Activated effector memory CD4-positive, alpha-beta T cell treated with Interleukin-2 at 50 U/mL for 16 hours (primary cell): ENCODE results near the gene PCDH9.

Experiments used
- DNase-seq: peaks from one replicate; pipeline ENCODE4 v3.0.0-alpha.2; 2020

PCDH9 gene

GRCh38 chr13:66354879-66355751 is 875.0 kb downstream of the PCDH9 start:
- DNase-seq: no peak

- DNase-seq: no peak
These were observed 876.5 kb downstream of the PCDH9 start for GRCh38 chr13:66353664-66354063.

- DNase-seq: no peak
These were observed 880.2 kb downstream of the PCDH9 start for GRCh38 chr13:66349966-66350365.

GRCh38 chr13:66348745-66349690 is 881.1 kb downstream of the PCDH9 start:
- no peak for DNase-seq

- no peak for DNase-seq
These were observed 882.5 kb downstream of the PCDH9 start for GRCh38 chr13:66347486-66348117.

- DNase-seq: no peak
These were observed 884.2 kb downstream of the PCDH9 start for GRCh38 chr13:66345971-66346370.

GRCh38 chr13:66345518-66345810 is 884.7 kb downstream of the PCDH9 start:
- DNase-seq: no peak

- DNase-seq: no peak
These were observed 885.2 kb downstream of the PCDH9 start for GRCh38 chr13:66344805-66345517.

GRCh38 chr13:66343224-66343828 is 886.8 kb downstream of the PCDH9 start:
- no peak for DNase-seq

GRCh38 chr13:66341635-66342377 is 888.3 kb downstream of the PCDH9 start:
- no peak for DNase-seq

GRCh38 chr13:66339214-66339613 is 890.9 kb downstream of the PCDH9 start:
- DNase-seq: no peak

- DNase-seq: no peak
These were observed 891.6 kb downstream of the PCDH9 start for GRCh38 chr13:66338542-66338941.

GRCh38 chr13:66335626-66336025 is 894.5 kb downstream of the PCDH9 start:
- DNase-seq: no peak

- DNase-seq: no peak
These were observed 900.1 kb downstream of the PCDH9 start for GRCh38 chr13:66329988-66330451.

GRCh38 chr13:66328476-66328875 is 901.7 kb downstream of the PCDH9 start:
- no peak for DNase-seq

GRCh38 chr13:66323745-66324347 is 906.3 kb downstream of the PCDH9 start:
- no peak for DNase-seq

- no peak for DNase-seq
These were observed 907.2 kb downstream of the PCDH9 start for GRCh38 chr13:66322936-66323335.

- no peak for DNase-seq
These were observed 907.9 kb downstream of the PCDH9 start for GRCh38 chr13:66322193-66322740.

- no peak for DNase-seq
These were observed 915.2 kb downstream of the PCDH9 start for GRCh38 chr13:66314911-66315310.

GRCh38 chr13:66313413-66313812 is 916.7 kb downstream of the PCDH9 start:
- DNase-seq: no peak
